Bronchial epithelial cell (primary cell): ENCODE measurements around the gene BMP4. TPM values are rescaled to one million over a fixed set of nuclear protein-coding genes. Genes with fewer than 3 reads are reported as not detected.

Experiments used
- DNase-seq: peaks from one replicate; pipeline ENCODE4 v3.0.0-alpha.2; 2010; ENCODE audit warnings: low read depth
- FAIRE-seq: peaks from 2 replicates; lab custom pipeline; 2011; peaks lifted over from hg19 to GRCh38; lab: Jason Lieb, UNC
- H3K27me3 ChIP-seq: 2 replicates; pipeline ENCODE4 v1.5.1; 2011; ENCODE audit warnings: low read length; ENCODE audit not compliant: control insufficient read depth, insufficient read depth
- H3K36me3 ChIP-seq: 2 replicates; pipeline ENCODE4 v1.5.1; 2011; ENCODE audit warnings: low read length; ENCODE audit not compliant: control insufficient read depth, insufficient read depth
- H3K4me3 ChIP-seq: 2 replicates; pipeline ENCODE4 v1.5.1; 2011; ENCODE audit warnings: mild to moderate bottlenecking, low read depth, low read length, control low read depth
- total RNA-seq: library from RNA; depleted of rRNA; stranded (reverse); fragments of >200 nt; gene quantifications from 2 replicates; pipeline ENCODE4 v1.2.1, GENCODE V29; 2014
- TF ChIP-seq, protein P1 (sequence below): IDR thresholded peaks from 2 replicates; pipeline ENCODE4 v1.5.1; 2011; ENCODE audit warnings: mild to moderate bottlenecking, moderate library complexity, low read length, control low read depth, inconsistent platforms; ENCODE audit not compliant: insufficient read depth, severe bottlenecking

BMP4 gene
- total RNA-seq, 1 donor from 2014 or later: 0.53 TPM

DNA sequence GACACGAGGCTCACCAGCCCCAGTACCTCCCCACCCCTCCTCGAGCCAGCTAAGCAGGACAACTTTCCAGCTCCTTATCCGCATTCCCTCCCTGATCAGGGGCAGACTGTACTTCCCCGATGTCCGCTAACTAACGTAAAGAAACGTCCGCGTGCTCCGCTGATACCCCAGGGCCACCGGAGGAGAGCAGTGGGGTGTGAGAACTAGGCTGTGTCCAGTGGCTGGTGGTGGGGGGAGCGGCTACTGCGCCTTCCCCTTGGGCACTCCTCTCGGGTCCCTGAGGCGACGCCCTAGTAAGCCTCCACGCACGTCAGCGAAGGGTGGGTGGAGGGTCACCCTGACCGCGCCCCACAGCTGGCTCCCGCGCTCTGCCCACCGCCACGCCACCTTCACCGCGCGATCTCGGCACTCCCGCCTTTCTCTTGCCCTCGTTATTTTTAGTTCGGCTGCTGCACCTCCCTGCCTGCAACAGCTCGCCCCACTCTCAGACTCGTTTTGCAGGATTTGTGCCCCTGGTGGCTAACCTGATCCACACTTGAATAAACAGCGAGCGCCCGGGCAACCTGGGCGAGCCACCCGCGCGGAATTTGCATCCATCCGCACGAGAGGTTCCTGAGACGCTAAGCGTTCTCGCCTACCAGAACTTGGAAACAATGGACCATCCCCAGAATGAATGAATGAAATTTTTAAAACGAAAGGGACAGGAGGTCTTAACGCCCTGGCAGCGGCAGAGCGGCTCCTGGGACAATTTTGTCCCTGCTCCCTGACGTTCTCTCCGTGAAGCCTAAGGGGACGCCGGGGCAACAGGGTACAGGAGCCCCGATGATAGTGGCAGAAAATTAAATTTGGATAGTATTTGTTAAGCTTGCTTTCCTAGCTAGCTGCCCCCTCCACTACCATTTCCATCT is 6.9 kb upstream of the BMP4 start:
- peak overlapping the region; percentile 24 for H3K4me3 ChIP-seq
- TF ChIP-seq, protein P1, sequence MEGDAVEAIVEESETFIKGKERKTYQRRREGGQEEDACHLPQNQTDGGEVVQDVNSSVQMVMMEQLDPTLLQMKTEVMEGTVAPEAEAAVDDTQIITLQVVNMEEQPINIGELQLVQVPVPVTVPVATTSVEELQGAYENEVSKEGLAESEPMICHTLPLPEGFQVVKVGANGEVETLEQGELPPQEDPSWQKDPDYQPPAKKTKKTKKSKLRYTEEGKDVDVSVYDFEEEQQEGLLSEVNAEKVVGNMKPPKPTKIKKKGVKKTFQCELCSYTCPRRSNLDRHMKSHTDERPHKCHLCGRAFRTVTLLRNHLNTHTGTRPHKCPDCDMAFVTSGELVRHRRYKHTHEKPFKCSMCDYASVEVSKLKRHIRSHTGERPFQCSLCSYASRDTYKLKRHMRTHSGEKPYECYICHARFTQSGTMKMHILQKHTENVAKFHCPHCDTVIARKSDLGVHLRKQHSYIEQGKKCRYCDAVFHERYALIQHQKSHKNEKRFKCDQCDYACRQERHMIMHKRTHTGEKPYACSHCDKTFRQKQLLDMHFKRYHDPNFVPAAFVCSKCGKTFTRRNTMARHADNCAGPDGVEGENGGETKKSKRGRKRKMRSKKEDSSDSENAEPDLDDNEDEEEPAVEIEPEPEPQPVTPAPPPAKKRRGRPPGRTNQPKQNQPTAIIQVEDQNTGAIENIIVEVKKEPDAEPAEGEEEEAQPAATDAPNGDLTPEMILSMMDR: peak; percentile 76

DNA sequence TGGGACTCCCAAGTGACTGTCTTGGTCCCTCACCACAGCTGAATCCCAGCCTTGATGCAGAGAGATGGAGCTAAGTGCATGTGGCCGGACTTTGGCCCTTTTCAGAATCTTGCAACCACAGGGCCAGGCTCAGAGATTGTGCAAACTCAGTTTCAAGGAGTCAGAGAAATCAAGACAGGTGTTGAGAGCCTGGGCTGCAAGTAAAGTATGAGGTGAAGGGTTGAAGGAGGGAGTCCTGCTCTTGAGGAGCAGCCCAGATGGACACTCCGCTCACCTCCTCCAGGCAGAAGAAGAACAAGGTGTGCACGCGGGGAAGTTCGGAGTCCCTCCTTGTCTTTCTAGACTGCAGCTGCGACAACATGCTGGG is 6.3 kb upstream of the BMP4 start:
- FAIRE-seq (no peak), DNase-seq (no peak)
- TF ChIP-seq, protein P1: no peak
- Histone ChIP-seq H3K36me3 (no peaks in the 10 kb centered on the region), H3K27me3 (peaks cover 12% of the 10 kb centered on the region), H3K4me3 (no peak overlapping the region)

More for the DNA sequence above, 6.9 kb upstream of the BMP4 start:
- H3K27me3 ChIP-seq: peaks cover 12% of the 10 kb centered on the region
- FAIRE-seq (no peak), DNase-seq (peak; percentile 45)
- no peaks in the 10 kb centered on the region for H3K36me3 ChIP-seq

DNA sequence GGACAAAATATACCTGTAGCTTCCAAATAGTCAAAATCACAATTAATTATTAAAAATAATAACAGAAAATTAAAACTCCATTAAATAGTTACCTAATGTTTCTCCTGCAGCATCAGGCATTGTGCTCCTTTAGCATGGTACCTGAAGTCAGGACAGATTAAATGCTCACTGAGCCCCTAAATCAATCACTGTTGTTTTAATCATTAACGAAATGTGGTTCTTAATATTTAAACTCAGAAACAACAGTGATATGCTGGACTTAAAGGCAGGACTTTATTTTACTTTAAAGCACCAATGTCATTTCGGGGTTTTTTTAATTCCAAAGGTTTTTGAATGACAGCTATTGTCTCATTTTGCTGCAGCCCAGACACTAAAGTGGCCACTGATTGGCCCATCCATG is 2.0 kb upstream of the BMP4 start:
- no peak overlapping the region for H3K4me3 ChIP-seq
- TF ChIP-seq, protein P1: no peak
- DNase-seq (no peak), FAIRE-seq (no peak)
- H3K36me3 ChIP-seq: no peaks in the 10 kb centered on the region
- peaks cover 21% of the 10 kb centered on the region for H3K27me3 ChIP-seq

DNA sequence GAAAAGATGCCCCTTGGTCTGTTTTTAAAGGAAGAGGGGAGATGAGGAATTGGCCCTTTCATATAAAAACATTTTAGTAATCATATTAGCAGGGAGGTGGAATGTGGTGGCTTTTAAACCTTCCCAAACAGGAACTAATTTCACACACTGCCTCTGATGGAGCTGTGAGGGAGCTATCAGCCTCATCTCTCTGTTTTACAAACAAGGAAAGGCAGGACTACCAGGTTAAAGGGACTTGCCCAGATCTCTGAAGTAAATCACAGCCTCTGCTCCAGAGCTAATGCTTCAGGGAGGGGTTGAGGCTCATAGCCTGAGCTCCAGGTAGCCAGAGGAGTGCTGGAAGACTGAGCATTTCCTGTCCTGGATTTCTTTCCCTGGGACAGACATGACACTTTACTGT is 1.1 kb upstream of the BMP4 start:
- FAIRE-seq (no peak), DNase-seq (no peak)
- H3K4me3 ChIP-seq: no peak overlapping the region
- H3K36me3 ChIP-seq: no peaks in the 10 kb centered on the region
- TF ChIP-seq, protein P1: no peak
- H3K27me3 ChIP-seq: peaks cover 14% of the 10 kb centered on the region

DNA sequence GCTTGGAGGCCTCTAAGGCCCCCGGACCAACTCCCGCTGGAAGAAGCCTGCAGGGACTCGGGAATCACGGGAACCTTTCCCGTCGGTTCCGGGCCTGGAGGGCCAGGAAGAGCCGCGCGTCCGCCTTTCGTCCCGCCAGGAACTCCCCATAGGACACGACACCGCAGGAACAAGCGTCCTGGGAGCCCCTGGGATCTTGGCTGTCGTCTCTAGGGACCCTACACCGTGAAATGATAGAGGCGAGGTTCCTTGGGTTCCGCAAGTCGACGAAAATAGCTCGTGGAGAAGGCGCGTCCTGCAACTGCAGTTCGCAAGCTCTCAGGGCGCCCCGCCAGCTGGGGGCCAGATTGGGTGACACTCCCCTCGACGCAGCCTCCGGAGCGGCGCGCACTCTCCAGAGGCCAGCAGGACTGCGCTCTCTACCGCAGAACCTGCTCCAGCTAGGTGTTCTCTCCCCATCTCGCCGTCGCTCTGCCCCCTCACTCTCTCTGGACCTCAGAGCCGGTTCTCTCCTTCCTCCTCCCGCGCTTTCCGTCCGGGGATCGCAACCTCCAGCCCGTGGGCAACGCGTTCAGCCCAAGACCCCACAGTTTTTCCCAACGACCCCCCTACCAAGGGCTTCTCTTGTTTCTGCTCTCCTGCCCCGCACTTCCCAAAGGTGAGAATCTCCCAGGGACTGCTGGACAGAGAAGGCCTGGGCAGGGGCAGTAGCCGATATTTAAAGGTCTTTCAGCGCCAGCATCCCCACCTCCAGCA is 776 bp downstream of the BMP4 start:
- Histone ChIP-seq H3K4me3 (peak overlapping the region; percentile 28), H3K27me3 (peaks cover 9% of the 10 kb centered on the region), H3K36me3 (no peaks in the 10 kb centered on the region)
- FAIRE-seq: no peak
- DNase-seq: no peak
- TF ChIP-seq, protein P1: no peak
